GM12873 (cell line): ENCODE measurements around the gene MRPL46.

Experiments used
- CTCF ChIP-seq: IDR thresholded peaks from 2 replicates; pipeline ENCODE4 v1.5.1; 2012; ENCODE audit warnings: low read depth, mild to moderate bottlenecking, moderate library complexity, low read length, control low read depth; ENCODE audit not compliant: insufficient read depth; ENCODE audit errors: missing control alignments

The MRPL46 gene

GRCh38 chr15:88490036-88490435 is 22.8 kb upstream of the MRPL46 start:
- no peak for TF ChIP-seq CTCF

GRCh38 chr15:88489321-88489720 is 22.1 kb upstream of the MRPL46 start:
- TF ChIP-seq CTCF = peak; percentile 10

- no peak for TF ChIP-seq CTCF
Measured at GRCh38 chr15:88487796-88488523, 20.8 kb upstream of the MRPL46 start.

- peak; percentile 24 for TF ChIP-seq CTCF
Measured at GRCh38 chr15:88487178-88487795, 20.1 kb upstream of the MRPL46 start.

GRCh38 chr15:88484682-88485331 is 17.6 kb upstream of the MRPL46 start:
- TF ChIP-seq CTCF = no peak

GRCh38 chr15:88482263-88482662 is 15.1 kb upstream of the MRPL46 start:
- TF ChIP-seq CTCF = no peak

GRCh38 chr15:88480981-88481380 is 13.8 kb upstream of the MRPL46 start:
- TF ChIP-seq CTCF = no peak
